Measurements from ENCODE around the gene ARMC6. TPM values are rescaled to one million over a fixed set of nuclear protein-coding genes. Genes with fewer than 3 reads are reported as not detected.

Gene ARMC6
- total RNA-seq, 3 donors from 2014 or later (not counting 1 experiment from before 2014, with no cell fraction given) = 19.3 to 21.2 (median 21.0) TPM

- H3K4me3 Mint-ChIP-seq = peak overlapping the region; percentile 96
- H3K27ac ChIP-seq (ENCODE audit: low read length) = peak overlapping the region; percentile 69
- H3K4me1 Mint-ChIP-seq = peaks cover 25 to 30% of the 10 kb centered on the region in 2 donors
- H3K9me3 ChIP-seq (ENCODE audit: control insufficient read depth, insufficient read depth, low read length) = no peaks in the 10 kb centered on the region
- peak overlapping the region; percentile 92 to 95 for H3K27ac Mint-ChIP-seq
- peak overlapping the region; percentile 84 for H3K4me3 ChIP-seq (ENCODE audit: low read length)
- no peaks in the 10 kb centered on the region for H3K9me3 Mint-ChIP-seq
- WGBS (ENCODE audit: insufficient coverage) = 3% methylated on average over 28 of the region's 31 CpGs
- intact Hi-C loops (cut with micrococcal nuclease) = loop anchor here (1.0 kb wide), 2 partner anchors 31 to 113 kb away; partner anchors contain the start of genes COPE, DDX49 and SLC25A42
- peaks cover 13% of the 10 kb centered on the region for H3K36me3 ChIP-seq (ENCODE audit: control insufficient read depth, insufficient read depth, low read length)
- DNase-seq (peak; percentile 74 to 84), ATAC-seq (peak; percentile 56 to 65 (median 58))
- H3K4me1 ChIP-seq (ENCODE audit: control insufficient read depth, insufficient read depth, low read length) = peaks cover 28% of the 10 kb centered on the region
- no peaks in the 10 kb centered on the region for H3K36me3 Mint-ChIP-seq
- H3K27me3 Mint-ChIP-seq (ENCODE audit: low read depth in 2 of 2) = no peaks in the 10 kb centered on the region
- TF ChIP-seq CTCF (IDR thresholded peaks at IDR 0.05) = no peak
- H3K27me3 ChIP-seq (ENCODE audit: control insufficient read depth, insufficient read depth, low read length) = no peaks in the 10 kb centered on the region
Observed at GRCh38 chr19:19032420-19033175, 805 bp upstream of the ARMC6 start.

- Histone ChIP-seq H3K9me3 (ENCODE audit: control insufficient read depth, insufficient read depth, low read length) (no peaks in the 10 kb centered on the region), H3K36me3 (ENCODE audit: control insufficient read depth, insufficient read depth, low read length) (peaks cover 9% of the 10 kb centered on the region), H3K27ac (ENCODE audit: low read length) (peak overlapping the region; percentile 69), H3K4me3 (ENCODE audit: low read length) (peak overlapping the region; percentile 84), H3K4me1 (ENCODE audit: control insufficient read depth, insufficient read depth, low read length) (peaks cover 28% of the 10 kb centered on the region), H3K27me3 (ENCODE audit: control insufficient read depth, insufficient read depth, low read length) (no peaks in the 10 kb centered on the region)
- Mint-ChIP-seq H3K27ac (peak overlapping the region; percentile 92 to 95), H3K4me3 (peak overlapping the region; percentile 96), H3K27me3 (ENCODE audit: low read depth in 2 of 2) (no peaks in the 10 kb centered on the region), H3K36me3 (no peaks in the 10 kb centered on the region), H3K4me1 (peaks cover 20 to 25% of the 10 kb centered on the region in 2 donors), H3K9me3 (no peaks in the 10 kb centered on the region)
- under 1% methylated on average over 32 of the region's 32 CpGs for WGBS (ENCODE audit: insufficient coverage)
- no peak for DNase-seq
- TF ChIP-seq CTCF (IDR thresholded peaks at IDR 0.05) = no peak
- ATAC-seq = no peak
- intact Hi-C loops (cut with micrococcal nuclease) = loop anchor here (1.0 kb wide), 1 partner anchor 114 kb away; the partner anchor contains the start of genes COPE and DDX49
Observed at GRCh38 chr19:19033176-19033425, 302 bp upstream of the ARMC6 start.

- Histone ChIP-seq H3K36me3 (ENCODE audit: control insufficient read depth, insufficient read depth, low read length) (peaks cover 2% of the 10 kb centered on the region), H3K27me3 (ENCODE audit: control insufficient read depth, insufficient read depth, low read length) (no peaks in the 10 kb centered on the region), H3K9me3 (ENCODE audit: control insufficient read depth, insufficient read depth, low read length) (no peaks in the 10 kb centered on the region), H3K4me1 (ENCODE audit: control insufficient read depth, insufficient read depth, low read length) (peaks cover 35% of the 10 kb centered on the region), H3K4me3 (ENCODE audit: low read length) (peak overlapping the region; percentile 59), H3K27ac (ENCODE audit: low read length) (peak overlapping the region; percentile 68)
- H3K36me3 Mint-ChIP-seq = no peaks in the 10 kb centered on the region
- DNase-seq (peak; percentile 43 to 79), ATAC-seq (peak; percentile 27 to 59 (median 28))
- no peak for TF ChIP-seq CTCF (IDR thresholded peaks at IDR 0.05)
- peaks cover 20 to 25% of the 10 kb centered on the region in 2 donors for H3K4me1 Mint-ChIP-seq
- H3K27ac Mint-ChIP-seq = peak overlapping the region; percentile 80 to 95
- no peaks in the 10 kb centered on the region for H3K27me3 Mint-ChIP-seq (ENCODE audit: low read depth in 2 of 2)
- WGBS (ENCODE audit: insufficient coverage) = 6% methylated on average over 10 of the region's 10 CpGs
- intact Hi-C loops (cut with micrococcal nuclease) = no loop called here
- H3K4me3 Mint-ChIP-seq = peak overlapping the region; percentile 84
- H3K9me3 Mint-ChIP-seq = no peaks in the 10 kb centered on the region
Observed at GRCh38 chr19:19034204-19034624, 811 bp downstream of the ARMC6 start.
